ENCODE data around the gene NTRK1.

The NTRK1 gene

DNA sequence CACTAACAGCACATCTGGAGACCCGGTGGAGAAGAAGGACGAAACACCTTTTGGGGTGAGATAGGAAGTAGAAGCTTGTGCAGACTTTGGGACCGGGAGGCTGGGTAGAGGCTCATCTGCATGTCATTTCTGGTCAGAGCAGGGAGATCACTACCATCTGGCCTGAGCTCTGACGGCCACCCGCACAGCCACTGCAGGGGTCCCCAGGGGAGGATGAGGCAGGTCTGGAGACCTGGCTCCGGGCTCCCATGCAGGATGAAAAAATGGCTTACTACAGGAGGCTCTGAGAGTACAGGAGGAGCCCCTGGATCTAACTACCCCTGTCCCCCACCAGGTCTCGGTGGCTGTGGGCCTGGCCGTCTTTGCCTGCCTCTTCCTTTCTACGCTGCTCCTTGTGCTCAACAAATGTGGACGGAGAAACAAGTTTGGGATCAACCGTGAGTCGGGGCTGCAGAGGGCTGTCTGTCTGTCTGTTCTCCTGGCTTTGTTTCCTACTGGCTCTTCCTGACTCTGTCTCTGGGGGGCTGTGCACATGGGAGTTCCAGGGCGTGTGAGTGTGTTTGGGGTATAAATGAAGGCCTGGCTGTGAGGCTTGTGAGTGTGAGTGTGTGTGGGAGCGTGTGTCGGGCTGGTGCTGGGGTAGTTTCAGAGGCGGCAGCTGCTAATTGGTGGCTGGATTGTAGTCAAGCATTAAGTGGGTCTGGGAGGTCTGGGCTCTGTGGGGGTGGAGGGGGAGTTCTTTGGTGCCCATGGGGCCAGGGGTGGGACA lies 14.1 kb downstream of the NTRK1 start:
- Histone ChIP-seq H3K36me3 (ENCODE audit: insufficient read depth, insufficient read length, low read length) (no peaks in the 10 kb centered on the region), H3K9me3 (ENCODE audit: insufficient read depth, low read length) (no peaks in the 10 kb centered on the region), H3K4me1 (ENCODE audit: insufficient read depth, insufficient read length) (peaks cover 15% of the 10 kb centered on the region), H3K4me3 (ENCODE audit: insufficient read length, low read depth) (no peak overlapping the region), H3K9ac (ENCODE audit: insufficient read length, low read depth) (no peak overlapping the region), H3K27me3 (ENCODE audit: insufficient read depth, insufficient read length) (peaks cover 9% of the 10 kb centered on the region)
- no peak for DNase-seq (ENCODE audit: low read depth, low spot score)
- TF ChIP-seq SUZ12 (IDR thresholded peaks at IDR 0.05; ENCODE audit: extremely low read depth, insufficient read depth, insufficient read length) (no peak), YY1 (IDR thresholded peaks at IDR 0.05; ENCODE audit: insufficient read depth, insufficient read length) (no peak), ZNF274 (IDR thresholded peaks at IDR 0.05; ENCODE audit: low read depth, low read length) (no peak)

GRCh38 chr1:156875341-156875615 lies 14.6 kb downstream of the NTRK1 start:
- TF ChIP-seq ZNF274 (IDR thresholded peaks at IDR 0.05; ENCODE audit: low read depth, low read length) (no peak), SUZ12 (IDR thresholded peaks at IDR 0.05; ENCODE audit: extremely low read depth, insufficient read depth, insufficient read length) (no peak), YY1 (IDR thresholded peaks at IDR 0.05; ENCODE audit: insufficient read depth, insufficient read length) (no peak)
- H3K9me3 ChIP-seq (ENCODE audit: insufficient read depth, low read length) = no peaks in the 10 kb centered on the region
- DNase-seq (ENCODE audit: low read depth, low spot score) = no peak
- H3K36me3 ChIP-seq (ENCODE audit: insufficient read depth, insufficient read length, low read length) = no peaks in the 10 kb centered on the region
- H3K27me3 ChIP-seq (ENCODE audit: insufficient read depth, insufficient read length) = peaks cover 9% of the 10 kb centered on the region
- peaks cover 15% of the 10 kb centered on the region for H3K4me1 ChIP-seq (ENCODE audit: insufficient read depth, insufficient read length)
- no peak overlapping the region for H3K4me3 ChIP-seq (ENCODE audit: insufficient read length, low read depth)
- H3K9ac ChIP-seq (ENCODE audit: insufficient read length, low read depth) = no peak overlapping the region

DNA sequence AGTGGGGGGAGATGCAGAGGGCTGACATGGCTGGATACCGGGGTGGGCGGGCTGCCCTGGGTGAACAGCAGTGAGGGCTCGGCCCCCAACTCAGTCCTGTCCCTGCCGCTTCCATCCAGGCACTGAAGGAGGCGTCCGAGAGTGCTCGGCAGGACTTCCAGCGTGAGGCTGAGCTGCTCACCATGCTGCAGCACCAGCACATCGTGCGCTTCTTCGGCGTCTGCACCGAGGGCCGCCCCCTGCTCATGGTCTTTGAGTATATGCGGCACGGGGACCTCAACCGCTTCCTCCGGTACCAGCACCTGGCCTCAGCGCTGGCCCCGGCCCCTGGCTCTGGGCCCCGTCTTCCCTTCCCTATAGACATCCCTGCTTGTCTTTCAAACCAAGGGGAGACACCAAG lies 15.6 kb downstream of the NTRK1 start:
- H3K27me3 ChIP-seq (ENCODE audit: insufficient read depth, insufficient read length) = peaks cover 9% of the 10 kb centered on the region
- no peak overlapping the region for H3K4me3 ChIP-seq (ENCODE audit: insufficient read length, low read depth)
- no peaks in the 10 kb centered on the region for H3K9me3 ChIP-seq (ENCODE audit: insufficient read depth, low read length)
- no peak overlapping the region for H3K9ac ChIP-seq (ENCODE audit: insufficient read length, low read depth)
- H3K4me1 ChIP-seq (ENCODE audit: insufficient read depth, insufficient read length) = peaks cover 19% of the 10 kb centered on the region
- no peak for TF ChIP-seq ZNF274 (IDR thresholded peaks at IDR 0.05; ENCODE audit: low read depth, low read length)
- no peak for TF ChIP-seq YY1 (IDR thresholded peaks at IDR 0.05; ENCODE audit: insufficient read depth, insufficient read length)
- no peak for TF ChIP-seq SUZ12 (IDR thresholded peaks at IDR 0.05; ENCODE audit: extremely low read depth, insufficient read depth, insufficient read length)
- H3K36me3 ChIP-seq (ENCODE audit: insufficient read depth, insufficient read length, low read length) = no peaks in the 10 kb centered on the region
- no peak for DNase-seq (ENCODE audit: low read depth, low spot score)

DNA sequence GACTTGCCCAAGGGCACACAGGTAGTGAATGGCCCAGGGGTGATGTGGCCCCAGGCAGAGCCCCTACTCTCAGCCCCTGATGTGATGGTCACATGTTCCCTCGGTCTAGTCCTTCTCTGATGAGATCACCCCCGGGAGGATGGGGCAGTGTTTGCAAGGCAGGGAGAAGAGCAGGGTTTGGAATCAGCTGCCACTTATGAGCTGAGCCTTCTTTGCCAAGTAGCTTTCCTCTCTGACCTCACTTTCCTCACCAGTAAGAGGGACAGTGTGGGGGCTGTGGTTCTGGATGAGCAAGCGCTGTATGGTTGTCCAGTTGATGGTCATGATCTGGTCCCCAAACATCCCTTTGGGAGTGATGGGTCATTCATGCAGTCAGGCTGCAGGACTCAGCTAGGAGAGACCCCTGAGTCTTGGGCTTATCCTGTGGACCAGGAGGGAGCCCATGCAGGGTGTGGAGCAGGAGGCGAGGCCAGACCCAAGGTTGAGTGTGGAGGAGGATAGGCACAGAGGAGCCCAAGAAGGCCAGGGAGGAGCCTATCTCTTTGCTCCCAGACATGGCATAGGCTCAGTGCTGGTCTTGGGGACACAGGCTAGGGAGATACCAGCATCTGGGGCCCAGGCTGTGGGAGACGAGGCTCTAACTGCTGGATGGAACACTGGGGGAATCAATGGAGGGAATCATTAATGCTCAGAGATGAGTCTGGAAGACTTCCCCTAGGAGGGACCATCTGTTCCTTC lies 16.9 kb downstream of the NTRK1 start:
- Histone ChIP-seq H3K9me3 (ENCODE audit: insufficient read depth, low read length) (no peaks in the 10 kb centered on the region), H3K36me3 (ENCODE audit: insufficient read depth, insufficient read length, low read length) (no peaks in the 10 kb centered on the region), H3K9ac (ENCODE audit: insufficient read length, low read depth) (no peak overlapping the region), H3K4me3 (ENCODE audit: insufficient read length, low read depth) (no peak overlapping the region), H3K27me3 (ENCODE audit: insufficient read depth, insufficient read length) (peaks cover 9% of the 10 kb centered on the region), H3K4me1 (ENCODE audit: insufficient read depth, insufficient read length) (peaks cover 27% of the 10 kb centered on the region)
- no peak for TF ChIP-seq SUZ12 (IDR thresholded peaks at IDR 0.05; ENCODE audit: extremely low read depth, insufficient read depth, insufficient read length)
- TF ChIP-seq YY1 (IDR thresholded peaks at IDR 0.05; ENCODE audit: insufficient read depth, insufficient read length) = no peak
- TF ChIP-seq ZNF274 (IDR thresholded peaks at IDR 0.05; ENCODE audit: low read depth, low read length) = no peak
- DNase-seq (ENCODE audit: low read depth, low spot score) = no peak

DNA sequence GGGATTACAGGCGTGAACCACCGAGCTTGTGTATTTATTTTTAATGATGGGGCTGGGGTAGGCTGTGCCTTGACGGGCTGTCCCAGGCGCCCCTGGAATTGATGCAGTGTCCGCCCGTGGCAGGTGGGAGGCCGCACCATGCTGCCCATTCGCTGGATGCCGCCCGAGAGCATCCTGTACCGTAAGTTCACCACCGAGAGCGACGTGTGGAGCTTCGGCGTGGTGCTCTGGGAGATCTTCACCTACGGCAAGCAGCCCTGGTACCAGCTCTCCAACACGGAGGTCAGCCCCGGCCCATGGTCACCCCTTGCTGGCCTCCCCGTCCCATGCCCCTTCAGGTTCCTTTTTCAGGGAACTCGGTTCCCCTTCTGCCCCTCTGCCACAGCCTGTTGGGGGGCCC lies 19.2 kb downstream of the NTRK1 start:
- Histone ChIP-seq H3K36me3 (ENCODE audit: insufficient read depth, insufficient read length, low read length) (no peaks in the 10 kb centered on the region), H3K27me3 (ENCODE audit: insufficient read depth, insufficient read length) (peaks cover 11% of the 10 kb centered on the region), H3K9ac (ENCODE audit: insufficient read length, low read depth) (no peak overlapping the region), H3K4me3 (ENCODE audit: insufficient read length, low read depth) (no peak overlapping the region), H3K9me3 (ENCODE audit: insufficient read depth, low read length) (no peaks in the 10 kb centered on the region), H3K4me1 (ENCODE audit: insufficient read depth, insufficient read length) (peaks cover 28% of the 10 kb centered on the region)
- TF ChIP-seq YY1 (IDR thresholded peaks at IDR 0.05; ENCODE audit: insufficient read depth, insufficient read length) = no peak
- no peak for TF ChIP-seq ZNF274 (IDR thresholded peaks at IDR 0.05; ENCODE audit: low read depth, low read length)
- no peak for TF ChIP-seq SUZ12 (IDR thresholded peaks at IDR 0.05; ENCODE audit: extremely low read depth, insufficient read depth, insufficient read length)
- no peak for DNase-seq (ENCODE audit: low read depth, low spot score)

GRCh38 chr1:156880473-156880872 lies 19.8 kb downstream of the NTRK1 start:
- peaks cover 33% of the 10 kb centered on the region for H3K4me1 ChIP-seq (ENCODE audit: insufficient read depth, insufficient read length)
- H3K9me3 ChIP-seq (ENCODE audit: insufficient read depth, low read length) = no peaks in the 10 kb centered on the region
- H3K36me3 ChIP-seq (ENCODE audit: insufficient read depth, insufficient read length, low read length) = no peaks in the 10 kb centered on the region
- DNase-seq (ENCODE audit: low read depth, low spot score) = no peak
- TF ChIP-seq SUZ12 (IDR thresholded peaks at IDR 0.05; ENCODE audit: extremely low read depth, insufficient read depth, insufficient read length) (no peak), ZNF274 (IDR thresholded peaks at IDR 0.05; ENCODE audit: low read depth, low read length) (no peak), YY1 (IDR thresholded peaks at IDR 0.05; ENCODE audit: insufficient read depth, insufficient read length) (no peak)
- H3K9ac ChIP-seq (ENCODE audit: insufficient read length, low read depth) = no peak overlapping the region
- H3K27me3 ChIP-seq (ENCODE audit: insufficient read depth, insufficient read length) = peaks cover 11% of the 10 kb centered on the region
- H3K4me3 ChIP-seq (ENCODE audit: insufficient read length, low read depth) = no peak overlapping the region

DNA sequence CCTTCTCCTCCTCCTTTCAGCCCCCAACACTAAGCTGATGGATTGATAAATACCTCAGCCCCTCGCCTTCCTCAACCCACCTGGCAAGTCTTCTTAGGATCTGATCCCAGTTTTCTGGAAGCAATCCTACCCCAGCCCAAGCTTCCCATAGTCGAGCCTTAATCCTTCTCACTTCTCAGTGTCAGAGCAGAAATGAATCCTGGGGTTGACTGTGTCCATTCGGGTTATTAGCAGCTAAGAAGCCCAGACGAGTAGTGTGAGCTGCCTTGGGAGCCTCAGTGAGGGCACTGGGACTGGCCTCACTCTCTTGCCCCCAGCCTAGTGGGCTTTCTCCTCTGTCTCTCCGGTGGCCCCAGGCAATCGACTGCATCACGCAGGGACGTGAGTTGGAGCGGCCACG lies 20.4 kb downstream of the NTRK1 start:
- Histone ChIP-seq H3K4me3 (ENCODE audit: insufficient read length, low read depth) (no peak overlapping the region), H3K36me3 (ENCODE audit: insufficient read depth, insufficient read length, low read length) (no peaks in the 10 kb centered on the region), H3K27me3 (ENCODE audit: insufficient read depth, insufficient read length) (peaks cover 11% of the 10 kb centered on the region), H3K4me1 (ENCODE audit: insufficient read depth, insufficient read length) (peaks cover 37% of the 10 kb centered on the region), H3K9me3 (ENCODE audit: insufficient read depth, low read length) (no peaks in the 10 kb centered on the region), H3K9ac (ENCODE audit: insufficient read length, low read depth) (no peak overlapping the region)
- TF ChIP-seq SUZ12 (IDR thresholded peaks at IDR 0.05; ENCODE audit: extremely low read depth, insufficient read depth, insufficient read length) (no peak), YY1 (IDR thresholded peaks at IDR 0.05; ENCODE audit: insufficient read depth, insufficient read length) (no peak), ZNF274 (IDR thresholded peaks at IDR 0.05; ENCODE audit: low read depth, low read length) (no peak)
- DNase-seq (ENCODE audit: low read depth, low spot score) = no peak

Data from NT2/D1 (cell line).